T-helper 1 cell treated with Interleukin-12 subunit alpha and Interleukin-12 subunit beta and Interleukin-4 antibody, amounts not matched to agents 30 ng/mL and 1 ng/mL, for 36 hours (primary cell): ENCODE results near the gene RPS4Y2. TPM values are rescaled to one million over a fixed set of nuclear protein-coding genes. Genes with fewer than 3 reads are reported as not detected.

Source experiments
- intact Hi-C: fragments of 100-400 bp; cut with micrococcal nuclease; formaldehyde crosslinking; loops from one replicate; pipeline ENCODE4 v1.15.1; 2024
- total RNA-seq: library from RNA; stranded (reverse); gene quantifications from 2 replicates; pipeline ENCODE4 v1.2.3, GENCODE V29; 2022

The RPS4Y2 gene
- total RNA-seq, 1 donor from 2014 or later: 1.4 TPM

GRCh38 chrY:20814794-20815193, 58.9 kb downstream of the RPS4Y2 start:
- intact Hi-C loops: loop anchor here (5.0 to 10.0 kb wide), 4 partner anchors 52 to 433 kb away; no protein-coding TSS in a partner anchor

- intact Hi-C loops: loop anchor here (10.0 kb wide), 2 partner anchors 268 to 368 kb away; no protein-coding TSS in a partner anchor
Observed at GRCh38 chrY:20817067-20817466, 61.2 kb downstream of the RPS4Y2 start.

Other genes with a start within 250 kb of the RPS4Y2 start
- 75.1 and 86.4 TPM in 2 replicates for gene EIF1AY, start 180.3 kb upstream of the RPS4Y2 start, total RNA-seq